NT2/D1 (cell line): ENCODE results near the gene RPS6KA5.

Experiments
- SUZ12 ChIP-seq: IDR thresholded peaks from 2 replicates; pipeline ENCODE4 v1.6.1; 2011; ENCODE audit not compliant: insufficient read length, insufficient read depth; ENCODE audit errors: extremely low read depth
- YY1 ChIP-seq: IDR thresholded peaks from 2 replicates; pipeline ENCODE4 v1.6.1; 2011; ENCODE audit not compliant: insufficient read length, insufficient read depth
- ZNF274 ChIP-seq: IDR thresholded peaks from 2 replicates; pipeline ENCODE4 v1.6.1; 2011; ENCODE audit warnings: mild to moderate bottlenecking, low read depth, low read length

DNA sequence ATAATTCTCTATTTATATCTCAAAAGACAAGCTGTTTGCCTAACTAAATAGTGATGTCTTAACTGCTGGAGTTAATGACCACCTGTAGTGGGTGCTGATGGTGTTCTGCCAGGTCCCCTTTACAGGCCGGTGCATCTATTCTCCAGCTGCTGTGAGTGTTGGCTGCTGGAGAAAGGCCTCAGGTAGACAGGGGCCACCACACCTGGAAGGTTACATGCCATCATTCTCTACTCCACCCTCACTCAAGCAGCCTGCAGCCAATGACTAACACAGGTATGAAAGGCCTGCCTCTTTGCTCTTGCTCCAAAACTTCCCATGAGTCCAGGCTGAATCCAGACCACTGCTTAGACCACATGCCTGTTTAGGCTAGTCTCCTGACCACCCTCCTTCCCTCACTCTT, 73.9 kb downstream of the RPS6KA5 start:
- no peak for TF ChIP-seq YY1
- TF ChIP-seq ZNF274, result no peak
- TF ChIP-seq SUZ12, result no peak
